ENCODE results near the gene KLC1.
A peak's percentile ranks its signal among the peaks of the same experiment; 100 is the strongest.

The KLC1 gene

GRCh38 chr14:103725001-103725682 is 96.1 kb downstream of the KLC1 start:
- DNase-seq = no peak

GRCh38 chr14:103725739-103726395 is 96.9 kb downstream of the KLC1 start:
- no peak for DNase-seq

GRCh38 chr14:103726474-103726873 is 97.5 kb downstream of the KLC1 start:
- no peak for DNase-seq

- DNase-seq = no peak
Observed at GRCh38 chr14:103727313-103727980, 98.4 kb downstream of the KLC1 start.

GRCh38 chr14:103728141-103728540 is 99.1 kb downstream of the KLC1 start:
- no peak for DNase-seq

GRCh38 chr14:103728721-103729120 is 99.7 kb downstream of the KLC1 start:
- DNase-seq = no peak

- DNase-seq = peak in 1 of 2 experiments; percentile 54
Observed at GRCh38 chr14:103729496-103730448, 100.8 kb downstream of the KLC1 start.

- DNase-seq = no peak
Observed at GRCh38 chr14:103730490-103731035, 101.6 kb downstream of the KLC1 start.

- DNase-seq = no peak
Observed at GRCh38 chr14:103731481-103731880, 102.5 kb downstream of the KLC1 start.

GRCh38 chr14:103731916-103732867 is 103.2 kb downstream of the KLC1 start:
- DNase-seq = no peak

- DNase-seq = no peak
Observed at GRCh38 chr14:103732868-103733620, 104.0 kb downstream of the KLC1 start.

- DNase-seq = no peak
Observed at GRCh38 chr14:103733651-103734050, 104.6 kb downstream of the KLC1 start.

GRCh38 chr14:103734081-103734888 is 105.3 kb downstream of the KLC1 start:
- DNase-seq = no peak

- DNase-seq = no peak
Observed at GRCh38 chr14:103735022-103735421, 106.0 kb downstream of the KLC1 start.

- no peak for DNase-seq
Observed at GRCh38 chr14:103735439-103735814, 106.4 kb downstream of the KLC1 start.

- DNase-seq = no peak
Observed at GRCh38 chr14:103735815-103736545, 107.0 kb downstream of the KLC1 start.

- DNase-seq = no peak
Observed at GRCh38 chr14:103736546-103737431, 107.8 kb downstream of the KLC1 start.

All from NCI-H2081 (cell line).